Sigmoid colon (tissue), 7 donors: ENCODE results near the gene DENND1B. TPM values are rescaled to one million over a fixed set of nuclear protein-coding genes. Genes with fewer than 3 reads are reported as not detected.

Source experiments
- DNase-seq: peaks from one replicate; pipeline ENCODE4 v3.0.0-alpha.2; 2019
- H3K27ac ChIP-seq, 4 donors: fragments of 200-600 bp; sonication (generic); one replicate each; pipeline ENCODE4 v1.5.1; 2016 to 2019; ENCODE audit warnings: mild to moderate bottlenecking in 1 of 4
- H3K27me3 ChIP-seq, 3 donors: fragments of 200-600 bp; sonication (generic); one replicate each; pipeline ENCODE4 v1.5.1; 2019; ENCODE audit warnings: mild to moderate bottlenecking in 1 of 3
- H3K36me3 ChIP-seq, 4 donors: fragments of 200-600 bp; sonication (generic); one replicate each; pipeline ENCODE4 v1.5.1; 2016 to 2019
- H3K4me1 ChIP-seq, 4 donors: fragments of 200-600 bp; sonication (generic); one replicate each; pipeline ENCODE4 v1.5.1; 2017 to 2019
- H3K4me3 ChIP-seq, 4 donors: fragments of 200-600 bp; sonication (generic); one replicate each; pipeline ENCODE4 v1.5.1; 2017 to 2019; ENCODE audit warnings: mild to moderate bottlenecking in 2 of 4, moderate library complexity in 1 of 4
- H3K9me3 ChIP-seq, 4 donors: fragments of 200-600 bp in 3 of 4; sonication (generic) in 3 of 4; one replicate each; pipeline versions ENCODE4 v1.5.1 to v1.6.1; 2013 to 2019
- CTCF ChIP-seq, 4 experiments: fragments of 450-650 bp in 3 of 4; fragments of 200-600 bp in 1 of 4; IDR thresholded peaks; one replicate each; pipeline ENCODE4 v1.5.1; 2016 to 2019; ENCODE audit warnings: antibody characterized with exemption in 4 of 4, mild to moderate bottlenecking in 3 of 4, moderate library complexity in 2 of 4
- EP300 ChIP-seq, 4 donors: sonication (generic); formaldehyde crosslinking; IDR thresholded peaks; one replicate each; pipeline ENCODE4 v1.6.1; 2017; ENCODE audit warnings: antibody characterized with exemption in 4 of 4
- POLR2A ChIP-seq, 2 donors: fragments of 450-650 bp; IDR thresholded peaks; one replicate each; pipeline ENCODE4 v1.6.1; 2016; ENCODE audit warnings: antibody characterized with exemption in 2 of 2, mild to moderate bottlenecking in 2 of 2, moderate library complexity in 2 of 2
- POLR2AphosphoS5 ChIP-seq, 4 donors: sonication (generic); formaldehyde crosslinking; IDR thresholded peaks; one replicate each; pipeline ENCODE4 v1.6.1; 2017; ENCODE audit warnings: antibody characterized with exemption in 4 of 4
- WGBS, 2 donors: extraction: QIAGEN DNeasy Blood & Tissue Kit; methylation state at CpG; one replicate each; pipeline ENCODE4 v1.1.7; 2013; 5-methylcytosine and 5-hydroxymethylcytosine counted together
- intact Hi-C: fragments of 100-400 bp; cut with DNase I; formaldehyde crosslinking; loops from one replicate; pipeline ENCODE4 v1.15.1; 2023
- polyA plus RNA-seq, 3 donors: library from polyadenylated mRNA; stranded (reverse); fragments of 200-250 nt; gene quantifications; one replicate each; pipeline ENCODE4 v1.2.3, GENCODE V29; 2013
- total RNA-seq, 4 donors: library from RNA; depleted of rRNA; stranded (reverse); fragments of >200 nt; gene quantifications; one replicate each; pipeline ENCODE4 v1.1.0, GENCODE V29; 2016
- donor health status: healthy with polysubstance abuse.
- donor health status: Bipolar disorder and iron deficiency.
- donor health status: healthy.

DENND1B gene
- total and polyA plus RNA-seq, 7 donors, result 6.6 to 16.8 (median 9.5) TPM

GRCh38 chr1:197567442-197567841, 207.8 kb downstream of the DENND1B start:
- Histone ChIP-seq H3K27me3 (no peaks in the 10 kb centered on the region), H3K9me3 (peaks cover 0 to 4% (median 0%) of the 10 kb centered on the region in 4 donors), H3K27ac (no peak overlapping the region), H3K4me3 (no peak overlapping the region), H3K4me1 (no peaks in the 10 kb centered on the region), H3K36me3 (peaks cover 0 to 11% (median 2%) of the 10 kb centered on the region in 4 donors)
- TF ChIP-seq EP300 (IDR thresholded peaks at IDR 0.05), result no peak
- no peak for TF ChIP-seq CTCF (IDR thresholded peaks at IDR 0.05)
- no peak for TF ChIP-seq POLR2AphosphoS5 (IDR thresholded peaks at IDR 0.05)
- TF ChIP-seq POLR2A (IDR thresholded peaks at IDR 0.05), result no peak
- no peak for DNase-seq
- WGBS, 2 donors, result 99 to 100% methylated on average over 2 of the region's 2 CpGs
- intact Hi-C loops, result no loop called here

- WGBS, 2 donors, result 91 to 94% methylated on average over 2 of the region's 2 CpGs
- no peaks in the 10 kb centered on the region for H3K4me1 ChIP-seq
- no peaks in the 10 kb centered on the region for H3K27me3 ChIP-seq
- no peak overlapping the region for H3K4me3 ChIP-seq
- intact Hi-C loops, result no loop called here
- DNase-seq, result no peak
- H3K9me3 ChIP-seq, result no peaks in the 10 kb centered on the region
- H3K36me3 ChIP-seq, result no peaks in the 10 kb centered on the region
- no peak for TF ChIP-seq EP300 (IDR thresholded peaks at IDR 0.05)
- no peak for TF ChIP-seq POLR2AphosphoS5 (IDR thresholded peaks at IDR 0.05)
- no peak for TF ChIP-seq CTCF (IDR thresholded peaks at IDR 0.05)
- no peak for TF ChIP-seq POLR2A (IDR thresholded peaks at IDR 0.05)
- no peak overlapping the region for H3K27ac ChIP-seq
These were observed 214.2 kb downstream of the DENND1B start for GRCh38 chr1:197561041-197561440.

- Histone ChIP-seq H3K27ac (no peak overlapping the region), H3K36me3 (no peaks in the 10 kb centered on the region), H3K4me3 (no peak overlapping the region), H3K4me1 (no peaks in the 10 kb centered on the region), H3K9me3 (no peaks in the 10 kb centered on the region), H3K27me3 (no peaks in the 10 kb centered on the region)
- TF ChIP-seq CTCF (IDR thresholded peaks at IDR 0.05), result no peak
- TF ChIP-seq EP300 (IDR thresholded peaks at IDR 0.05), result no peak
- no peak for TF ChIP-seq POLR2AphosphoS5 (IDR thresholded peaks at IDR 0.05)
- TF ChIP-seq POLR2A (IDR thresholded peaks at IDR 0.05), result no peak
- intact Hi-C loops, result no loop called here
- 94 to 96% methylated on average over 1 of the region's 1 CpG for WGBS, 2 donors
- DNase-seq, result no peak
These were observed 215.6 kb downstream of the DENND1B start for GRCh38 chr1:197559655-197560054.

GRCh38 chr1:197559244-197559643, 216.0 kb downstream of the DENND1B start:
- 71 to 78% methylated on average over 1 of the region's 1 CpG for WGBS, 2 donors
- Histone ChIP-seq H3K4me3 (no peak overlapping the region), H3K36me3 (no peaks in the 10 kb centered on the region), H3K27me3 (no peaks in the 10 kb centered on the region), H3K9me3 (no peaks in the 10 kb centered on the region), H3K4me1 (no peaks in the 10 kb centered on the region), H3K27ac (no peak overlapping the region)
- no peak for DNase-seq
- TF ChIP-seq EP300 (IDR thresholded peaks at IDR 0.05) (no peak), POLR2AphosphoS5 (IDR thresholded peaks at IDR 0.05) (no peak), POLR2A (IDR thresholded peaks at IDR 0.05) (no peak), CTCF (IDR thresholded peaks at IDR 0.05) (no peak)
- intact Hi-C loops, result no loop called here

- intact Hi-C loops, result no loop called here
- 72 to 90% methylated on average over 1 of the region's 1 CpG for WGBS, 2 donors
These were observed 218.0 kb downstream of the DENND1B start for GRCh38 chr1:197557302-197557701.

More at GRCh38 chr1:197557302-197557701, 218.0 kb downstream of the DENND1B start:
- H3K36me3 ChIP-seq, result no peaks in the 10 kb centered on the region
- no peak overlapping the region for H3K27ac ChIP-seq
- TF ChIP-seq CTCF (IDR thresholded peaks at IDR 0.05), result no peak
- H3K4me3 ChIP-seq, result no peak overlapping the region
- H3K27me3 ChIP-seq, result no peaks in the 10 kb centered on the region
- no peaks in the 10 kb centered on the region for H3K9me3 ChIP-seq
- no peak for DNase-seq
- H3K4me1 ChIP-seq, result no peaks in the 10 kb centered on the region
